ENCODE results near the gene RIMKLB. TPM values are rescaled to one million over a fixed set of nuclear protein-coding genes. Genes with fewer than 3 reads are reported as not detected.

The RIMKLB gene
- total and polyA plus RNA-seq, 2 of the 8 experiments (the other 6 are each of a cell fraction or from before 2014, with no cell fraction given): 37.8 to 78.2 TPM

DNA sequence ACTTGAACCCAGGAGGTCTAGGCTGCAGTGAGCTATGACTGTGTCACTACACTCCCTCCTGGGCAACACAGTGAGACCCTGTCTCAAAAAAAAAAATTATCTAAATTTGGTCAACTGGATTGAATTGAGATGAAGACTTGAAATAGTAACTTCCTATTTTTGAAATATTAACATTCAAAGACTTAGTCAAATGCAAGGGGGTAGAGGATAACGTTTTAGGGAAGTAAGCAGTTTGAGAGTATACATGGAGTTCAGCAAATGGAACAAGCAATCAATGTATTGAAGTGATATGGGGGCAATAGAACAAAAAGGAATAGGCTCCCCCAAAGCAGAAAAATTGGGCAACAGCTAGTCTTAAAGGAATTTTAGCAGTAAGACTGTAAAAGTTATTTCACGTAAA lies 30.5 kb upstream of the RIMKLB start:
- DNase-seq (ENCODE audit: low read depth in 1 of 2, low spot score in 2 of 2): no peak
- Histone ChIP-seq H3K4me1 (replicated peaks in 1 of 4; ENCODE audit: control insufficient read depth in 3 of 4, insufficient read depth in 4 of 4, low read length in 3 of 4) (no peaks in the 10 kb centered on the region; a peak in 1 of 7 replicates), H2BK120ac (replicated peaks; ENCODE audit: low read depth, low read length) (no peak overlapping the region), H4K20me1 (replicated peaks in 1 of 2; ENCODE audit: control insufficient read depth in 1 of 2, insufficient read depth in 2 of 2, low read length in 2 of 2) (no peaks in the 10 kb centered on the region), H3K36me3 (ENCODE audit: control insufficient read depth in 2 of 4, insufficient read depth in 4 of 4, low read length in 3 of 4) (no peaks in the 10 kb centered on the region), H2BK12ac (ENCODE audit: low read depth, low read length) (no peak overlapping the region), H2BK5ac (ENCODE audit: low read depth, low read length) (no peak overlapping the region), H4K5ac (ENCODE audit: insufficient read length, low read depth, low read length) (no peak overlapping the region), H3K23ac (ENCODE audit: insufficient read length) (no peak overlapping the region), H3K4ac (replicated peaks; ENCODE audit: insufficient read length, low read depth, low read length) (no peak overlapping the region), H3K27me3 (replicated peaks in 1 of 4; ENCODE audit: control insufficient read depth in 3 of 4, extremely low read depth in 1 of 4, insufficient read depth in 3 of 4, low read length in 3 of 4) (no peaks in the 10 kb centered on the region), H3K56ac (replicated peaks; ENCODE audit: insufficient read length, low read depth, low read length) (no peak overlapping the region), H2AFZ (ENCODE audit: low read length) (no peak overlapping the region), H4K91ac (replicated peaks; ENCODE audit: insufficient read length, low read length) (no peak overlapping the region), H3K27ac (ENCODE audit: low read depth, low read length) (no peak overlapping the region), H3K79me2 (ENCODE audit: control insufficient read depth in 1 of 2, insufficient read depth in 2 of 2, low read length in 2 of 2) (no peaks in the 10 kb centered on the region), H3K4me2 (ENCODE audit: insufficient read depth in 1 of 2, low read depth in 2 of 2, low read length in 2 of 2) (no peak overlapping the region), H2AK5ac (ENCODE audit: low read depth, low read length) (no peak overlapping the region), H3K9me3 (ENCODE audit: insufficient read depth in 2 of 2, low read depth in 1 of 2, low read length in 1 of 2) (peaks cover 0 to 6% of the 10 kb centered on the region in 2 experiments; a peak in 1 of 4 replicates), H4K8ac (ENCODE audit: extremely low read depth, insufficient read depth, low read length) (no peak overlapping the region), H3K79me1 (ENCODE audit: low read depth, low read length) (no peaks in the 10 kb centered on the region), H2BK15ac (ENCODE audit: low read length) (no peak overlapping the region), H3K14ac (ENCODE audit: insufficient read length) (no peak overlapping the region), H3K23me2 (ENCODE audit: low read depth, low read length) (no peaks in the 10 kb centered on the region), H3K4me3 (ENCODE audit: extremely low read depth in 1 of 4, insufficient read depth in 2 of 4, low read depth in 3 of 4, low read length in 4 of 4) (no peak overlapping the region), H3K9ac (replicated peaks in 1 of 4; ENCODE audit: extremely low read depth in 1 of 4, low read depth in 3 of 4, low read length in 3 of 4) (no peak overlapping the region), H3K18ac (ENCODE audit: extremely low read depth, low read length) (no peak overlapping the region), H2BK20ac (ENCODE audit: low read length) (no peak overlapping the region)
- FAIRE-seq: no peak
- POLR2A ChIA-PET (ENCODE audit: partially characterized antibody): interaction anchor here (0.9 kb wide), 1 partner anchor 9 kb away, joined by 3 read pairs; no protein-coding TSS in a partner anchor
- WGBS, 2 experiments (ENCODE audit: extremely low coverage in 1 of 2, insufficient coverage in 1 of 2, insufficient read length in 1 of 2, insufficient replicate concordance in 2 of 2, low coverage in 1 of 2, low lambda C conversion rate in 2 of 2, missing lambda C conversion rate in 1 of 2): 82% methylated on average over 2 of the region's 2 CpGs; no CpG with 5 or more reads in 1 of the 2 experiments
- CTCF ChIA-PET (ENCODE audit: partially characterized antibody): interaction anchor here (0.7 to 1.0 kb wide), 3 partner anchors 10 to 1049 kb away, joined by 3 read pairs; no protein-coding TSS in a partner anchor
- TF ChIP-seq, protein P1, sequence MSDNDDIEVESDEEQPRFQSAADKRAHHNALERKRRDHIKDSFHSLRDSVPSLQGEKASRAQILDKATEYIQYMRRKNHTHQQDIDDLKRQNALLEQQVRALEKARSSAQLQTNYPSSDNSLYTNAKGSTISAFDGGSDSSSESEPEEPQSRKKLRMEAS (IDR thresholded peaks at IDR 0.05): no peak
- TF ChIP-seq, protein P2, sequence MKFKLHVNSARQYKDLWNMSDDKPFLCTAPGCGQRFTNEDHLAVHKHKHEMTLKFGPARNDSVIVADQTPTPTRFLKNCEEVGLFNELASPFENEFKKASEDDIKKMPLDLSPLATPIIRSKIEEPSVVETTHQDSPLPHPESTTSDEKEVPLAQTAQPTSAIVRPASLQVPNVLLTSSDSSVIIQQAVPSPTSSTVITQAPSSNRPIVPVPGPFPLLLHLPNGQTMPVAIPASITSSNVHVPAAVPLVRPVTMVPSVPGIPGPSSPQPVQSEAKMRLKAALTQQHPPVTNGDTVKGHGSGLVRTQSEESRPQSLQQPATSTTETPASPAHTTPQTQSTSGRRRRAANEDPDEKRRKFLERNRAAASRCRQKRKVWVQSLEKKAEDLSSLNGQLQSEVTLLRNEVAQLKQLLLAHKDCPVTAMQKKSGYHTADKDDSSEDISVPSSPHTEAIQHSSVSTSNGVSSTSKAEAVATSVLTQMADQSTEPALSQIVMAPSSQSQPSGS (IDR thresholded peaks at IDR 0.05; ENCODE audit: low read length): no peak
- no peak for TF ChIP-seq JUN (IDR thresholded peaks at IDR 0.05; ENCODE audit: low read depth, low read length)
- TF ChIP-seq RFX5 (IDR thresholded peaks at IDR 0.05; ENCODE audit: borderline replicate concordance, low read depth, low read length): no peak
- no peak for TF ChIP-seq BCL11A (IDR thresholded peaks at IDR 0.05; ENCODE audit: low read depth in 2 of 2, low read length in 2 of 2)

Measured in H1 (cell line).